HG03097 (cell line): ENCODE measurements around the gene WWOX.

Experiments
- ATAC-seq: cut with Tn5 transposase; IDR thresholded peaks from one replicate; pipeline ENCODE4 v1.9.1; 2021; ENCODE audit not compliant: unreplicated experiment, low FRiP score

The WWOX gene

DNA sequence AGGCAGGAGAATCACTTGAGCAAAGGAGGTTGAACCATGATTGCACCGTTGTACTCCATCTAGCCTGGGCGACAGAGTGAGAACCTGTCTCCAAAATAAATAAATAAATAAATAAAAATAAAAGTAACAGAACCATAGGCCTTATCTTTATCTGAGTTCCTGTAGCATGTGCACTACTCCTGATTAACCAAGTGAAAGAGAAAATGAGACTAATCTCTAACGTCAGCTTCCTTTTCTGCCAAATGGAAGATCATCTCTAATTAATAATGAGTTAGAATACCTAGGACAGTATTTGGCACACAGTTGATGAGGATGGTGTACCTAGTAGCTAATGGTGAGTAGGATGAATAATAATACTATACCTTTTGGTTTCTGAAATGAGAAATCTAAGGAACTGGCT, 520.4 kb downstream of the WWOX start:
- no peak for ATAC-seq

GRCh38 chr16:78620291-78620690, 520.8 kb downstream of the WWOX start:
- no peak for ATAC-seq

DNA sequence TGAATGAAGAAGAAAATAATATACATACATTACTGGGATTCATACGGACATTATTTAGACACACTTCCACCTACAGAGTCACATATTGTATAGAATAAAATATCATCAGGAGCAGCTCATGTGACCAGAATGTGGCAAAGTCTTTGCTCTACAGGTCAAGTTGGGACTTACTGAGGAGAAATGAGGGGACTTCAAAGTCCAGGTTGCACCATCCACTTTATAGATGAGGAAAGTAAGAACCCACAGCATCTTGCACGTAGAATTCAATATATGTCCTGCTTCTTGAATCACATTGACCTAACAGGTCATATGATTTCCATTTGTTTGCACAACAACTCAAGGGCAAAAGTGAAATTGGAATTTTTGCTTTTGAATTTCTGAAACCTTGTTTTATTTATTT, 524.3 kb downstream of the WWOX start:
- ATAC-seq = no peak

GRCh38 chr16:78624366-78624765, 524.9 kb downstream of the WWOX start:
- ATAC-seq = no peak

GRCh38 chr16:78628461-78629045, 529.1 kb downstream of the WWOX start:
- ATAC-seq = no peak

DNA sequence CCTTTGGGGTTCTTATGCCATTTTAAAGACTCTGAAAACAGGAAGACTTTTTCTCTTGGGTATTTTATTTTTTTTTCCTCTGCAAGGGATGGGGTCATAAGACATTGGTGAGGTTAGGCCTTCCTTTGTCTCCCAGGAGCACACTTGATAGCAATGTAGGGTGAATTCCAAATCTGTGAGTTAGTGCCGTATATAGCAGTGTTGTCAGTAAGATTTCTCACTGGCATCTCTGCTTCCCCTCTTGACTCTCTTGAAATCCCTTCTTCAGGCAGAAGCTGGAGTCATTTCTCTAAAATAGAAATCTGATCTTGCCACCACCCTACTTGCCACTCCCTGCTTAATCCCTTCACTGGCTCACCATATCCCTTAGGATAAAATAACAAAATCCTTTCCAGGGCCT, 529.7 kb downstream of the WWOX start:
- ATAC-seq = no peak

DNA sequence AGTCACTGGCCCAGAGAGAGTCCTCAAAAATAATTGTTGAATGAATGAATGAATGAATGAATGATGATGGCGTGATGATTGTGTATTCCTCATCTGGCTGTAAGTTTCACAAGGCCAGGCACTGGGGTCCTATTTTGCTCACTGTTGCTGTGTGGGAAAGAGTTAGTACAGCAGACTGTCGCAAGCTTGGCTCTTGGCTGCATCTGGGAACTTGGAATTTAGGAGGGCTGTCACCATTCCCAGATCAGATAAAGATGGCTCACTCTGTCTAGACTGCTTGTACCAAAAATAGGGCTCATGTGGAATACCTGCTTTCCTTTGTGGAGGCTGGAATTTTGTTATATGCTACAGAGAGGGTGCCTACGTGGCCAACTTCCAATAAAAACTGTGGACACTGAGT, 530.6 kb downstream of the WWOX start:
- ATAC-seq = no peak

- no peak for ATAC-seq
Observed at GRCh38 chr16:78633551-78633950, 534.1 kb downstream of the WWOX start.

DNA sequence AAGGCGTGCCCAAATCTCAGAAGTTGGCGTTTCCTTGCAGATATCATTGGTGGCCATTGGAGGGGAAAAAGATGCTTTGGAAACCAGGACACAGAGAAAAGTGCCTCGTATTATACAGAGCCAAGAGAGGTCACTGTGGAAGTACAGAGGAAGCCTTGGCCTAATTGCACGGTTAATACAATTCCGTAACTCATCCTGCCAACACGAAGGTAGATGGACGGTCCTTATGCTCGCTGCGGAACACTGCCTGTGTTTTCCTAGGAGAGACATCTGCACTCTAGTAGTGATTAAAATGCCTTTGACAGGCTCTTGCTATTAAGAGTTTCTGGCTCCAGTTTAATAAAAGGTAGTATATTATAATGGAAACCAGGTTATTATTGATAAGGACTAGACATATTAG, 536.4 kb downstream of the WWOX start:
- no peak for ATAC-seq

DNA sequence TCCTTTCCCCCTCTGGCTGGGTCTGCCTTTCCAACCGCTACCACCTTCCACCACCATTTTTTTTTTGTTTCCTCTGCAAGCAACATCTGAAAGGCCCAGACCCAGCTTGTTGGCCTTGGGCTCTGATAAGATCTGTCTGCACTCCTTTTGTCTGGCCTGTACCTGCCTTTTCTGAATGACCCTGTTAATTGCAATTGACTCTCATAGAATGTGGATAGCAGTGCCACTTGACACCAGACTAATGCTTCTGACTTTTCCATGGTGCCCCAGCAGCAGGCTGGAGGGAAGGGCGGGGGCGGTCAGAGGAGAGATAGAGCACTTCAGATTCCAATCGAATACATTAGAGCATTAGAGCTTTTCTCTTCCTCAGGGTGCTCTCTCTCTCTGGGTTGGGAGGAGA, 538.9 kb downstream of the WWOX start:
- ATAC-seq = no peak

GRCh38 chr16:78639775-78640174, 540.3 kb downstream of the WWOX start:
- ATAC-seq = no peak

DNA sequence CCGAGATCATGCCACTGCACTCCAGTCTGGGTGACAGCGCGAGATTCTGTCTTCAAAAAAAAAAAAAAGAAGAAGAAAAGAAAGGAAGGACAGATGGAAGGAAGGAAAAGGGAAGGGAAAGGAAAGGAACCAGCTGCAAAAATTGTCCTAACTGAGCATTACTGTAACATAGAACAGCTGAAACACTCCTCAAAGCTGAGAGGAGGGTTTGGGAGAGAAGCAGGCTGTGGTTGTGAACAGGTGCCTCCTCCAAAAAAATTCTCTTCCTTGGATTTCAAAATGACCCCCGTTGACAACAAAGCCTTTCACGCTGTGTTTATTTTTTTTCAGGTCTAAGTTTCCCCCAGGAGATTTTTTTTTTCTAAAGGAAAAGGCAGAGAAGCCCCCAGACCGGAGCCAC, 541.4 kb downstream of the WWOX start:
- ATAC-seq = no peak

- no peak for ATAC-seq
Observed at GRCh38 chr16:78641433-78641832, 542.0 kb downstream of the WWOX start.

DNA sequence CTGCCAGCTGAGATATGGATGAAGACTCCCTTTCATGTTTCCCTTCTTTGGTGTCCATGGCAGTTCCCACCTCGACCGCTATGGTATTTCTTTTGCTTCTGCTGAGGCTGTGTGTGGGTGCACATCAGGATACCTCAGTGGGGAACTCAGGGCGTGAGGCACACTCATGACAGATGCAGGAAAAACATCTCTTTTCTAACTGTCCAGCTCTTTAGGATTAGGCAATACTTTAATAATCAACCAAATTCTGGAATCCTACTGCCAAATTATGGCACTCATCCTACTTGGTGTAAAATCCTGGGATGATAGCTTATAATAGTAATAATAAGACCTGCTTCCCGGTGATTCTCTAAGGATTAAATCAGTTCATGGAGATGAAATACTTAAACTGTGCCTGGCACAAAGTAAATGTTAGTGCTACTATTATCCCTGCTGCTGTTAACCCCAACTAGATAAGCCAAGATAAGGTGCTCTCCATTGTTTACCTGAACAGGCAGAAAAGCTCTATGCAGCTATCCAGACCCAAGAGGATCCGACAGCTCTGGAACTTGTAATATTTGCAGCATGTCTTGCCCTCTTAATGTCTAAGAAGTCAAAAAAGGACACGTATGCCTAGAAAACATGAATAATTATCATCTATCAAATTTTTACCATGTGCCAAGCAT, 543.3 kb downstream of the WWOX start:
- no peak for ATAC-seq

GRCh38 chr16:78645657-78646056, 546.2 kb downstream of the WWOX start:
- no peak for ATAC-seq

- no peak for ATAC-seq
Observed at GRCh38 chr16:78647019-78647418, 547.6 kb downstream of the WWOX start.

- no peak for ATAC-seq
Observed at GRCh38 chr16:78647491-78647890, 548.0 kb downstream of the WWOX start.

DNA sequence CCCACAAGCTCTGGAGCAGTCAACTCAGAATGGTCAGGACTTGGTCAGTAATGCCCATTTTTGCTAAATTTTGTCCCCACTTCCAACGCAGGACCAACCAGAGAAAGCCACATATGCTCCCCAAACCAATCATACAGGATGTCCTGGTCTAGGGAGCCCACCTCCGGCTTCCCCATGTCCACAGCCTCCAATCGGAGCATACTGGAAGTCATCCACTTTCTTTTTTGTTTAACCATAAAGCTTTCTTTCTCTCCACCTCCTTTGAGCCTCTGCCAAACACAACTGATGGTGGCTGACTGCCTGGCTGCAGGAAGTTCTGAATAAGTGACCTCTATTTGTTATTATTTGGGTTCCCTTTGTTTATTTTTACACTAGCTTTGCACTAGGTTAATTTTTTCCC, 549.1 kb downstream of the WWOX start:
- no peak for ATAC-seq

GRCh38 chr16:78650339-78651074, 551.1 kb downstream of the WWOX start:
- no peak for ATAC-seq

- no peak for ATAC-seq
Observed at GRCh38 chr16:78654929-78655328, 555.5 kb downstream of the WWOX start.

GRCh38 chr16:78655331-78656113, 556.1 kb downstream of the WWOX start:
- no peak for ATAC-seq
